ENCODE measurements around the gene LKAAEAR1.

GRCh38 chr20:64080013-64080812 lies 4.0 kb downstream of the LKAAEAR1 start, which contains the start of gene OPRL1:
- TF ChIP-seq CTCF (IDR thresholded peaks at IDR 0.05): no peak
- TF ChIP-seq POLR2A (IDR thresholded peaks at IDR 0.05): no peak

All from Peyer's patch (tissue), 4 donors.